ENCODE results near the gene LSG1.
"Not testable (repeated sequence)": the region's sequence is repeated elsewhere in the genome, so short reads cannot be mapped to it uniquely, and the experiment has no call there.

Gene LSG1

DNA sequence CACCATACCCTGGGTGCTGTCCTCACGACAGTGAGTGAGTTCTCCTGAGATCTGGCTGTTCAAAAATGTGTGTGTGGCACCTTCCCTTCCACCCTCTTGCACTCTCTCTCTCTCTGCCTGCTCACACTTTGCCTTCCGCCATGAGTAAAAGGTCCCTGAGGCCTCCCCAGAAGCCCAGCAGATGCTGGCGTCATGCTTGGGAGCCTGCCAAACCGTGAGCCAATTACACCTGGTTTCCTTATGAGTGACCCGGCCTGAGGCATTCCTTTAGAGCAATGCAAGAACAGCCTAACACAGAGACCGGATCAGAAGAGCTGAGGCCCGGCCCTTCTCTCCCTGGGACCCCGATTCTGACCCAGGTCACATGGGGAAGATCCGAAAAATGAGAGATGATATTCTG lies 54.2 kb downstream of the LSG1 start:
- DNase-seq (ENCODE audit: low read depth), result peak; percentile 22

DNA sequence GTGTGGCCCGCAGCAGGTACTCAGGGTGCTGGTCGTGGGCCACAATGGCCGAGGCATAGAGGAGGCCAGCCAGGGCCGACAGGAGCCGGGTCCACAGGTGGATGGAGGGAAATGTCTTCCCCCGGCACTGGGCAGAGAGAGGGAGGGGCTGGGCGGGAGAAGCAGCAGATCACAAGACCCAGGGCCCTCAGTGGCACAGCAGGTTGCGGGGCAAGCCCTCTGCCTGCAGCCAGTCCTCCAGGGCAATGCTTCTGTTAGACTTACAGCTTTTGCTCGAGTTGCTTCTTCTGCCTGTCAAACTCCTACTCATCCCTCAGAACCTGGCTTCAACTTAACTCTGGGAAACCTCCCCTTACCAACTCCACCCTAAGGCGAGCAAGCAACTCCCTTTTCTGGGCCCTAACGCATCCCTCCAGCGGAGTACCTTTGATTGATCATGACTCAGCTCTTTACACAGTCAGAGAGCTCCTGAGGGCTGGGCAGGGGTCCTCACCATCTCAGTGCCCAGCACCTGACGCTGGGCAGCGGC lies 54.8 kb downstream of the LSG1 start:
- no peak for DNase-seq (ENCODE audit: low read depth)

DNA sequence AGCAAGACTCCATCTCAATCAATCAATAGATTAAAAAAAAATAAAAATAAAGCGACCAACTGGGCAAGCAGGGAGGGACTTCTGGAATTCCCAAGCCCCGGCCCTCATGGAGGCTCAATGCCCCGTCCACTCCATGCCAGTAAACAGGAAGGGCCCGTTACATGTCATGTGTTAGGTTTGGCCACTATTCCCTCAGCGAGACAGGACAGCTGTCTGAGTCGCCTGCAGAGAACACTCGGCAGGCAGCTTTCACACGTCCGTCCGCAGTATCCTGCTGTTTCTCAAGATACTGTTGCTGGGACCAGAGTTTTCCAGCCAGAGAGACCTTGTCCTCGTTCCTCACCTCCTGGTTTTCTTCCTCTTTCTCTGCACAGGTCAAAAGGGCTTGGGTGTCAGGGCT lies 56.8 kb downstream of the LSG1 start:
- no peak for DNase-seq (ENCODE audit: low read depth)

DNA sequence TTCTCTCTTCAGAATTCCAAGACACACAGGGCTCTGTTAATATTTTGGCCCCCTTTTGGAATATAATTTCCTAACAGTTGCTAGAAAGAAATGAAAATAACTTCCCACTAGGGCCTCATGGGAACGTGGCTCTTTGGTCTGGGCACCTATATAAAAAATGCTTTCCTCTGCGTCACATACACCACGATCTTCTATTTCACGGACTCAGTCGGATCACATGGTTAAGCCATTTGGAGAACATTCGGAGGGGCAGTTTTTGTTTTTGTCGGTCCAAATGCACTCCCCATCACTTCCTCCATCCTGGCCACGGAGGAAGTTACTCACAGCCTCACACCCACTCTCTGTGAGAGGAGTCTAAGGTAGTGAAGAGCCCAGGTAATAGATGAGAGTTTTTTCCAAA lies 59.8 kb downstream of the LSG1 start:
- DNase-seq (ENCODE audit: low read depth), result no peak

DNA sequence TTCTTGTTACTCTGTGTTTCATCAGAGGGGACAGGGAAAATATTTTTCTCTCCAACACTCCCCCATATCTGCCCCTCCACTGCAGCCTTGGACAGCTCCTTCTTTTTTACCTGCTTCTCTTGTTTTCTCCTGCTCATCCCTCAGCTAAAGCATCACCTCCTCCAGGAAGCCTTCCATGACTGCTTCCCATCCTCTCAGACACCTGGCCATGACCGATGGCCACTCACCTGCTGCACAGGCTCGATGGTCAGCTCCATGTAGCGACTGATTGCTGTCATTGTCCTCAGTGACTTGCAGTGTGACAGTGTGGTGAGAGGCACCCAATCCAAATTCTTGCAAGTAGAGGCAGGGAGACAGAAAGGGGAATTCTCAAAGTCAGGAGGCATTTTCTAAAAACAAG lies 61.3 kb downstream of the LSG1 start:
- no peak for DNase-seq (ENCODE audit: low read depth)

DNA sequence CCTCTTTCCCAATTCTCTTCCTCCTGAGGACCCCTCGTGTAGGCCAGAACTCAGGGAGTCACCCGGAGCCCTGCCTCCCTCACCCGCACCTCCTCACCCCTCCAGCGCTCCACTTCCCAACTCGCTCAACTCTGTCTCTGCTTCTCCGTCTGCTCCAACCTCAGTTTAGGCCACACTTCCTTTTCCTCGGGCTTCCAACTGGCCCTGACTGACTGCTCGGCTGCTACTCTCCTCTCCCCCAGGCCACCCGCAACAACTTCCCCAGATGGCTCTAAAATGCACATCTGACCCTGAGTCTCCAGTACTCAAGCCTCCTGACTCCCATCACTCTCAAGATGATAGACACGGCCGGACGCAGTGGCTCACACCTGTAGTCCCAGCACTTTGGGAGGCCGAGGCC lies 62.4 kb downstream of the LSG1 start:
- no peak for DNase-seq (ENCODE audit: low read depth)

DNA sequence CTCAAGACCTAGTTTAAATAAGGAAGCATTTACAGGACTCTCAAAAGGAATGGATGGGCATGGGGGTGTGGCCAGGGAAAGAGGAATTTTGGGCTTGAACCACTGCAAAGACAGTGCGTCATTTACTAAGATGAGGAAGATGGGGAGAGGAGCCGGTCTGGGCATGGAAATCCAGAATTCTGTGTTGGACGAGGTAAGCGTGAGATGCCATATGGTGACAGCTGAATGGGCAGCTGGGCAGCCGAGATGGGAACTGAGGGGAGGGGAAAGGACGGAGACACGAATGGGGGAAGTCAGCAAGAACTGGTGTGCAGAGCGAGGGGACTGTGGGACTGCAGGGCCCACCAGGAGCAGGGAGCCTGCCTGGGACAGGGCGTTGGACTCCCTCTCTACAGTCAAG lies 63.0 kb downstream of the LSG1 start:
- no peak for DNase-seq (ENCODE audit: low read depth)

DNA sequence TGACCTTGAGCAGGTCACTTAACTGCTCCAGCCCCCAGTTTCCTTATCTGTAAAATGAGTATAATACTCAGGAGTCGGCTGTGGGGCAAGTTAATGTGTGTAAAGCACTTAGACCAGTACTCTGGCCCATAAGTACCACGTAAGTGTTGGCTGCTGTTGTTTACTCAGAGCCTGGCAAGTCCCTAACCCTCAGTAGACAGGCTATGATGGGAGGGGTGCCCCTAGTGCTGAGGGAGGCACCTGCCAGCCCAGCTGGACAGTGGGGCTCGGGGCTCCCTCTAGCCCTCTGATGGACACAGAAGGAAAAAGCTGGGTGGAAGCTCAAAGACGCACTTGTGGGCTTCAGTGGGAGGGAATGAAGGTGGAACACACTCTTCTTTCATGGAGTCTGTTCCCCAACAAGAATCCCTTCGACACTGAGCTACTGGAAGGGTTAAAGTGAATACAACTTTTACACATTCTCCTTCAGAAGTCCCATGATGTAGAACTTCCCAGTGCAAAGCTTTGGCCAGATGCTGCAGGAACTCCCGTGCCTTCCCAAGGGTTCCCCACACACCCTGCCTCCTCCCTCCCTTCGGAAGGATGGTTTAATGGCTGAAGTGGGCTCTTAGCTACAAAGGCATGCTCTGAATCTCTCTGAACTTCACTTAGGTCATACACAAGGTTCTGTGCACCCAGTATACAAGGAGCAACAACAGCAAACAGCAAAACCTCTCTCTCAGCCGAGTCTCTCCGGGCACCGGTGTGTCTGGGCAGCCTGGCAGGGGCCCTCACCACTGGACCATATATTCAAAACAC lies 64.2 kb downstream of the LSG1 start:
- no peak for DNase-seq (ENCODE audit: low read depth)

DNA sequence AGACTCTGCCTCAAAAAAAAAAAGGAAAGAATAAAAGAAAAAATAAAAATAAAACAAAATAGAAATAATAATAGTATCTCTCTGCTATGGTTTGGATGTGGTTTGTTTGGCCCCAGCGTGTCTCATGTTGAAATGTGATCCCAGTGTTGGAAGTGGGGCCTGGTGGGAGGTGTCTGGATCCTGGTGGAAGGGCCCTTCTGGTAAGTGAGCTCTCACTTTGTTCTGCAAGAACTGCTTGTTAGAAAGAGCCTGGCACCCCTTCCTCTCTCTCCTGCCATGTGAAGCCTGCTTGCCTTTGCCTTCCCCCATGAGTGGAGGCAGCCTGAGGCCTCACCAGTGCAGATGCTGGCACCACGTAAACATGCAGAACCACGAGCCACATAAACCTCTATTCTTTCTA lies 65.0 kb downstream of the LSG1 start:
- no peak for DNase-seq (ENCODE audit: low read depth)

DNA sequence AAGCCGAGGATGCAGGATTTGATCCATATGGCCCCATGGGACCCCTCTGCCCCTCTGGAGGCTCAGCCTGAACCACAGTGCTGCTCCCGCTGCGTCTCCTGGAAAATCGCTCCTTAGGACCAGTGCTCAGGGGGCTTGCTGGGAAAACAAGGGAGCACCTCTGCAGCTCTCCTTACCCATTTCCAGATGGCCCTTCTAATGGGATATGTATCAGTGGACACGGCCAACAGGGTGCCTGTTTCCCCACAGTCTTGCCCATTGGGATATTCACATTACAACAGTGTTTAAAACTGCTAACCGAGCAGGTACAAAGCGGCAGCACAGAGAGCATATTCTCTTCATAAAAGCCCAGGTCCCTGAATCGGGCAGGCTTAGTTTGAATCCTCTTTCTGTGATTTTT lies 65.8 kb downstream of the LSG1 start:
- no peak for DNase-seq (ENCODE audit: low read depth)

DNA sequence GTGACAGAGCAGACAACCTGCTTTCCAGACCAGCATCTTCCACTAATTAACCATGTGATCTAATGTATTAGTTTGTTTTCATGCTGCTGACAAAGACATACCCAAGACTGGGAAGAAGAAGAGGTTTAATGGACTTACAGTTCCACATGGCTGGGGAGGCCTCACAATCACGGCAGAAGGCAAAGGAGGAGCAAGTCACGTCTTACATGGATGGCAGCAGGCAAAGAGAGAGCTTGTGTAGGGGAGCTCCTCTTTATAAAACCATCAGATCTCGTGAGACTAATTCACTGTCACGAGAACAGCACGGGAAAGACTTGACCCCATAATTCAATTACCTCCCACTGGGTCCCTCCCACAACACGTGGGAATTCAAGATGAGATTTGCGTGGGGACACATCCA lies 66.7 kb downstream of the LSG1 start:
- not testable (repeated sequence) for DNase-seq (ENCODE audit: low read depth)

DNA sequence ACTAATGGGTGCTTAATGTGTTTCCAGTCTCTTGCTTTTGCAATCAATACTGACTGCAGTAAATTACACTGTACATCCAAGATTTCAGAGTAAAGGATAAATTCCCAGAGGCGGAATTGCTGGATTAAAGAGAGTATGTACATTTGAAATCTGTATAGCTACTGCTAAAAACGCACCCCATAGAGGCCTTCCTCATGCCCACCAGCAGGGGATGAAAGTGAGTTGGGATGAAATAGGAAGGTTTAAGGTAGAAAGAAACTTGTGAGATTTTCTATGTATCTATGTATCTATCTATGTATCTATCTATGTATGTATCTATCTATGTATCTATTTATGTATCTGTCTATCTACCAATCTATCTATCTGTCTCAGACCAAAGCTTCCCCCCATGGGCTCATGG lies 67.2 kb downstream of the LSG1 start:
- no peak for DNase-seq (ENCODE audit: low read depth)

DNA sequence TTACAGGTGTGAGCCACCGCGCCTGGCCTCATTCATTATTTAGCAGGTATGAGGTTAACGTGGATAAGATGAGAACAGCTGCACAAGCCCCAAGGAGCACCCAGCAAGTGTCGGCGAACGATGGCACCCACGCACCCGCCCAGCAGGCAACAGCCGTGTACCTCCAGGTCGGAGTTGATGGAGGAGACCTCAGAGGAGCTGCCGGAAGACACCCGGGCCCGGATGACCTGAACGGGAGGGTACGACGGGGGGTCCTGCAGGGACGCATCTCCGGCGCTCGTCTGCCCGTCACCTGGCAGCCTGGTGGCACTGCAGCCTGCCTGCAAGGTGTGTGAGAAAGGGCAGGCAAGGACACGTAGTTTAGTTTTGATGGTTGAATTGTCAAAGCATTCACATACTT lies 67.9 kb downstream of the LSG1 start:
- no peak for DNase-seq (ENCODE audit: low read depth)

DNA sequence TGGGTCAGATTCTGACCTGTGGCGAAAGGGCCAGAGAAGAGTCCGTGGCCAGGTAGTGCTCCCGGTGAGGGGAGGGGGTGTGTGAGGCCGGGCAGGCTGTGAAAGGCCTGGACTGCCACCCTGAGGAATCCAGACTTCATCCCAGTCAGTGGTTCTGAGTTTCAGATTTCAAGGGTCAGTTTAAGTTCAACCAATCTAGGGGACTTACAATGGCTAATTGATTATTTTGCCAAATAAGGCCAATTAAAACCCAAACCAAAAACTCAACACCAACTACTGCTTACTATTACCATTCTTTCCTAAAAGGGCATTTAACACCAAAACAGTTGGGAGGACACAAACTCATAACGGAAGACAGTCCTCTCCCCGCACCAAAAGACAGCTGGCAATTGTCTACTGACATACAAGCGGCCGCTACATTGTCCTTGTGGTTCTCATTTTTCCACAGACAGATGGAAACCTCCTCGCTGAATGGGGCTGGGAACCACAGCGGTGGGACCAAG lies 69.3 kb downstream of the LSG1 start:
- no peak for DNase-seq (ENCODE audit: low read depth)

DNA sequence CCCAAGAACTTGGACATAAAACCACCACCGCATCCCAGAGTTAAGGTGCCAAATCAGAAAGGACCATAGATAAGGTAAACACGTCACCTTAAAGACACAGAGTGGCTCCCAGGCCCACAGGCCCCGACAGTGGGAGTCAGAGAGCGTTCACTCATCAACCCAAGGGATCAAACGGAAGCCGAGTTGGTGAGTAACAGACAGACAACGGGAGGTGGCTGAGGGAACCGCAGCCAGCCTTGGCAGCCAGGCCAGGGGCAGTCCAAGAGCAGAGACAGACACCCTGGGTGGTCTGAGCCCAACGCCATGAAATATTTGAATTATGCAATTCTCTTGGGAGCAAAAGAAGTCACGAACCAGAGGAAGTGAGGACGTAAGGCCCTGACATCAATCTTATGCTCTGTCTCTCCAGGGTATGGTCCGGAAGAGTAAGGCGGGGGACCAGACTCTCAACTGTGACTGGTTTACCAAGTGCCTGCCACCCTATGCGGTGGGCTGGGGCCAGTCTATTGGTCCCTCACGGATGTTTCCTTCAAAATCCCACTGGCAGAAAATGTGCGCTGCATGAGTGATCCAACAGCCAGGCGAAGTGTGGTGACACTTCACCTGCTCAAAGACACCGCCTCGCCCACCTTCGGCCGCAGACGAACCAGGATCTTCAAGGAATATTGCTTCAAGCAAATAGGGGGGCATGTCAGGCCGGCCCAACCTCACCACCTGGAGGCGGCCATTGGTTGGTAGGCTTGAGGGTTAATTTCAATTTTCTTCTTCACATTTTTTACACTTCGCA lies 73.0 kb downstream of the LSG1 start:
- DNase-seq (ENCODE audit: low read depth), result peak; percentile 78

DNA sequence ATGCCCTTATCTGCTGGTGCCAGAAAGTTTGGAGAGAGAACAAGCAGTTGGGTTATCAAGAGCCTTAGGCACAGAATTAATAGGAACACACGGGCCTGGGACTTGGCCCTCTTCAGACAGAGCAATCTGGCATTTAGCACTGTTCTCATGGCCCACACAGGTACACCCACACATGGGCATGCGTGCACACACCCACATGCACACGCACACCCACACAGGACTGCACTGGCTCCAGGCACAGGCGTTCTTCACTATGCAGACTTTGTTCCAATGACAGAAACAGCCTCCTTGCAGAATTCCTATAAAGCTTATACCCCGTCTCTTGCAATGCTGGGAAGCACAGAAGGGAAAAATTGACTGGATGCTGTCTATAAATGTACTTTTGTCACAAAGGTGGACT lies 75.1 kb downstream of the LSG1 start:
- no peak for DNase-seq (ENCODE audit: low read depth)

DNA sequence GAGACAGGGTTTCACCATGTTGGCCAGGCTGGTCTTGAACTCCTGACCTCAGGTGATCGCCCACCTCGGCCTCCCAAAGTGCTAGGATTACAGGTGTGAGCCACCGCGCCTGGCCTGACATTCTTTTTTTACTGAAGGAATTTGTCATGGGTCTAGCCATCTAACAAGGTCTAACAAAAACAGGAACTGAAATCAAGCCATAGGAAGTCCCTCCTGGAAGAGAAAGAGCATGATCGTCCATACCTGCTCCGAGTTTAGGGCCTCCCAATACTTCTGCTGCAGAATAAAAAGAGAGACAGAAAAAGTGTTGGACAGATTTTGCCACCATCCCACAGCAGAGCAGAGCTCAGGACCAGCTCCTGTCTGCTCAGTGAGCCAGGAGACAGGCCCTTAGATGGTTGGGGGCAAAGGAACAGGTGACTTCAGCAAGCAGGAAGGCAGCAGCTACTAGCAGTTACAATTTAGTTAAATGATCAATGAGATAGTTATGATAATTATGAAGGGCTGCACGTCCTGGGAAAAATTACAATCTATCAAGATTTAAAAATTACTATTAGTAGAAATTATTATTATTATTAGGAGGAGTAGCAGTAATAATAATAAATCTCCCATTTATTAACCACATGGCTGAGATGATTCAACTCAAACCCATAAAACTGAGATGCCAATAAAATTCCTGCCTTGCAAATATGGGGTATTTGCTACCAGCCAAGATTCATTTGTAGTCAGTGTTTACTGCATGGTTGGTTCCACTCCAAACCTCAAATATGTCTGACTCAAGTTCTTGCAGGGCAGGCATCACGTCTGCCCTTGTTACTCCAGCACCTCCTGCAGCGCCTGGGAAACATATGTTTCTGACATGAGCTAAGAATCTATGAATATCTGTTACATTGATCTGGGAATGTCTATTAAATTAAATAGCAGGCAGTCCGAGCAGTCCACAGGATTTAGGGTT lies 78.9 kb downstream of the LSG1 start:
- peak; percentile 100 for DNase-seq (ENCODE audit: low read depth)

All from EH (cell line).